OCI-M1 (cell line): ENCODE results near the gene SARS1.
A peak's percentile ranks its signal among the peaks of the same experiment; 100 is the strongest.
"Not testable (repeated sequence)": the region's sequence is repeated elsewhere in the genome, so short reads cannot be mapped to it uniquely, and the experiment has no call there.

ENCODE experiments used
- DNase-seq: peaks from one replicate; lab custom pipeline; 2025; lab: John Stamatoyannopoulos, UW

The SARS1 gene, protein sequence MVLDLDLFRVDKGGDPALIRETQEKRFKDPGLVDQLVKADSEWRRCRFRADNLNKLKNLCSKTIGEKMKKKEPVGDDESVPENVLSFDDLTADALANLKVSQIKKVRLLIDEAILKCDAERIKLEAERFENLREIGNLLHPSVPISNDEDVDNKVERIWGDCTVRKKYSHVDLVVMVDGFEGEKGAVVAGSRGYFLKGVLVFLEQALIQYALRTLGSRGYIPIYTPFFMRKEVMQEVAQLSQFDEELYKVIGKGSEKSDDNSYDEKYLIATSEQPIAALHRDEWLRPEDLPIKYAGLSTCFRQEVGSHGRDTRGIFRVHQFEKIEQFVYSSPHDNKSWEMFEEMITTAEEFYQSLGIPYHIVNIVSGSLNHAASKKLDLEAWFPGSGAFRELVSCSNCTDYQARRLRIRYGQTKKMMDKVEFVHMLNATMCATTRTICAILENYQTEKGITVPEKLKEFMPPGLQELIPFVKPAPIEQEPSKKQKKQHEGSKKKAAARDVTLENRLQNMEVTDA

DNA sequence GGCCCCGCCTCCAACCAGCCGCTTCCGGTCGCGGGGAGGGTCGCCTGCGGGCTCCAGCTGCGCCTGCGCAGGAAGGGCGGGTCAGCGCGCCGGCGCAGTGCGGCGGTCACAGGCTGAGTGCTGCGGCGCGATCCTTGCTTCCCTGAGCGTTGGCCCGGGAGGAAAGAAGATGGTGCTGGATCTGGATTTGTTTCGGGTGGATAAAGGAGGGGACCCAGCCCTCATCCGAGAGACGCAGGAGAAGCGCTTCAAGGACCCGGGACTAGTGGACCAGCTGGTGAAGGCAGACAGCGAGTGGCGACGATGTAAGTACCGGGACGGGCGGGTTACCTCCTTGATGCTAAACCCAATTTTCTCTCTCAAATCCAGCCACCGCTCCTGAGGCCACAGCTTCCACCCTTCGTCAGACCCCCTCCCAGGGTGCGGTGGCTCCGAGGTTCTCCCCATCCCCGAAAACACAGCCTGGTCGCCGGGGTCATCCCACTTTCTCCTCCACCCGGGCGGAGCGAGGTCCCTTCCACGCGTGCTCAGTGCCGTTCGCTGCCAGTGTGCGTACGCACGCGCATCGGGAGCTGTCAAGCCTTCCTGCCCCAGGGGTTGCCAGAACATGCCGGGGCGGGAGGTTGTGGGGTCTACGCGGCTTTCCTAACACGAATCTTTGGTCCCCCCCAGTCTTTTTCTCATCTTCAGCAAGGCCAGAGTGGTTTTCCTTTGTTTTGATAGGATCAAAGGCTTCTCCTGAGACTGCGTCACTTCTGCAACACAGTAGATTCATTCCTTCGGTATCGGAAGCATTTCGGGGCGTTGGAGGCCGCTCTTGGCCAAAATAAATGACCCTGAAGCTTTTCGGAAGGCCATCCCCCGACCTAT is at the start of gene SARS1:
Gene SARS1 (plus strand): TSS at position 95 of the 870 bp plus-strand sequence. CDS start 75 bp downstream, at position 170.
- DNase-seq = peak; percentile 93

DNA sequence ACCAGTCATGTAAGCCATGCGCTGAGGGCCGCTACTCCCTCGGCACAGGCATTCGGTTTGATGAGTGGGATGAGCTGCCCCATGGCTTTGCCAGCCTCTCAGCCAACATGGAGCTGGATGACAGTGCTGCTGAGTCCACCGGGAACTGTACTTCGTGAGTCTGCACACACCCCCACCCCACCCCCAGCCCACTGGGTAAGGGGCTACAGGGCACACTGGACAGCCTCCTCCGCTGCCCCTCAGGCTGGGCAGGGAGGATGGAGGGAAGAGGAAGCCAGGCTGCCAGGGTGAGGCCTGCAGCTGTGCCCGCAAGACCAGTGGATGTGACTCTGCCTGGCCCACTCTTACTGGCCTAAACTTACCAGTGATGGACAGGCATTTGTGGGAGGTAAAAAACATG is 49.2 kb upstream of the SARS1 start:
- DNase-seq = no peak

DNA sequence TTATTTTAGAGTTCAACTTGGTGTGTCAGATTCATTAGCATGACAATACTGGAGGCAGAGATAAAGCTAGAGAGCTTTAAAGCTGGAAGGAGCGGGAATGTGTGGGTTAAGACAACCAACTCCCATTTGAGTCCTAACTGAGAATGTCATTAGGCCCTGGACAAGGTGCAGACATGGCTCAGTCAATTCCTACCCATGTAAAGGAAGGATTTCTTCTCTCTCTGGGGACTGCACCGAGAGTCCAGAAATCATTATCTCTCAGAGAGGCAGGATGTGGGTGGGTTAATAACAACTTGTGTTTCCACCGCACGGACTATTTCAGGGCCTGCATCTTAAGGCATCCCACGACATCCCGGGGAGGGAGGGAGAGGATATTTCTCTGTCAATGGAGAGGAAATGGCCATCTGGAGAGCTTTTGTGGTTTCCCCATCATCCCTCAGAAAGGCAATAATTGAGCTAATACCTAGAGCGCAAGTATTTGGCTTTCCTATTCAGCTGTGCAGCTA is 46.7 kb upstream of the SARS1 start:
- no peak for DNase-seq

DNA sequence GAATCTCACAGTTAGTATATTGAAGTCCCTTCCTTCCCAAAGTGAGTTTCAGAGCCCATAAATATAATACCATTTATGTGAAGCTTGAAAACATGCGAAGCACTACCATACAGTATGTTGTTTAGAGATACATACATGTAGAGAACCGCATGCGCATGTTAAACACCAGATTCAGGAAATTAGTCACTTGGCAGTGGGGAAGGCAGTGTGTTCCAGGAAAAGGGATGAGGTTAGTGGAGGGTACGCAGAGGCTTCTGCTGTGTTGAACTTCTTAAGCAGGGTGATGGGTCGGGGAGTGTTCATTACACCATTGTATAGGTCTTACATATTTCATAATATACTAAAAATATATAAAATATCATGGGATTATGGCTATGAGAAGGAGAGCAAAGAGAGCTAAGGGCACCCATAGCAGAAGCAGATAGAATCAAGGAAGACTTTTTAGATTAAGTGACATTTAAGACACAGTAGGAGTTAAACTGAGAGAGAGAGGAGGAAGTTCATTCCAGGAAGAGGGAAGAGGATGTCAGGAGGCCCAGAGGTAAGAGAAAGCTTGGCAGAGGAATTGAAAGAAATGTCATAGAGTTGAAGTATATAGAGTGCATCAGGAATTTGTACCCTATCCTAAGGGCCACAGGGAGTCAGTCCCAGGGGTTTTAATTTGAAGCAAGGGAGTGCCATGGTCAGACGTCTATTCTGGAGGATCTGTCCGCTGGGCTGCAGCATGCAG is 43.5 kb upstream of the SARS1 start:
- no peak for DNase-seq

DNA sequence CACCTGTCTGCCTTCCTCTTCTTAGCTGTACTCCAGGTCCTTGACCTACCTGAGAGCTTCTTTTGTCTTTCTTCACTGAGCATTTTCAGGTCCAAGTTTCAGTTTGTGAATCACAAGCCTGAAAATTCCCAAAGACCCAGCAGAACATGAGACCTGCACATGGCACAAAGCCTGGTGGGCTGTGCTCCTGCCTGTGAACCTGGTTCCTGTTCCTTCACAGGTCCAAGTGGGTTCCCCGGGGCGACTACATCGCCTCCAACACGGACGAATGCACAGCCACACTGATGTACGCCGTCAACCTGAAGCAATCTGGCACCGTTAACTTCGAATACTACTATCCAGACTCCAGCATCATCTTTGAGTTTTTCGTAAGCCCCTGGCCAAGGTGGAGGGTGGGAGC is 42.1 kb upstream of the SARS1 start:
- DNase-seq = no peak

DNA sequence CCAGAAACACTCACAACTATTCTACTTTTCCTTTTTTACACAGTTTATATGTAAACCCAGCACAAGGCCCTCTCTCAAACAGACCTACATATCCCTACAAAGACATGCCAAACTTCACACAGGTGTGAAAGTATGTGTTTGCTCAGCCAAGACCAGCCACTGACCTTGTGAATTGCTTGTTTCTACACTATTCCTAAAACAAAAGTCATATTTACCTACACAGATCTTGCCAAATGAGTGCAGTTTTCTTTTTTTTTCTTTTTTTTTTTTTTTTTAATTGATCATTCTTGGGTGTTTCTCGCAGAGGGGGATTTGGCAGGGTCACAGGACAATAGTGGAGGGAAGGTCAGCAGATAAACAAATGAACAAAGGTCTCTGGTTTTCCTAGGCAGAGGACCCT is 37.4 kb upstream of the SARS1 start:
- DNase-seq = not testable (repeated sequence)

DNA sequence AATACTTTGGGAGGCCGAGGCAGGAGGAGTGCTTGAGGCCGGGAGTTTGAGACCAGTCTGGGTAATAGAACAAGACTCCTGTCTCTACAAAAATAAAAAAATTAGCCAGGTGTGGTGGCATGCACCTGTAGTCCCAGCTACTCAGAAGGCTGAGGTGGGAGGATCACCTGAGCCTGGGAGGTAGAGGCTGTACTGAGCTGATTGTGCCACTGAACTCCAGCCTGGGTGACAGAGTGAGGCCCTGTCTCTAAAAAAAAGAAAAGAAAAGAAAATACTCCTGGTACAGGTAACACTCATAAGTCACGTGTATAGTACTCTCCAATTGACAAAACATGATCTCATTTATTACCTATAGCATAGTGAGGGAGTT is 33.0 kb upstream of the SARS1 start:
- DNase-seq = not testable (repeated sequence)

DNA sequence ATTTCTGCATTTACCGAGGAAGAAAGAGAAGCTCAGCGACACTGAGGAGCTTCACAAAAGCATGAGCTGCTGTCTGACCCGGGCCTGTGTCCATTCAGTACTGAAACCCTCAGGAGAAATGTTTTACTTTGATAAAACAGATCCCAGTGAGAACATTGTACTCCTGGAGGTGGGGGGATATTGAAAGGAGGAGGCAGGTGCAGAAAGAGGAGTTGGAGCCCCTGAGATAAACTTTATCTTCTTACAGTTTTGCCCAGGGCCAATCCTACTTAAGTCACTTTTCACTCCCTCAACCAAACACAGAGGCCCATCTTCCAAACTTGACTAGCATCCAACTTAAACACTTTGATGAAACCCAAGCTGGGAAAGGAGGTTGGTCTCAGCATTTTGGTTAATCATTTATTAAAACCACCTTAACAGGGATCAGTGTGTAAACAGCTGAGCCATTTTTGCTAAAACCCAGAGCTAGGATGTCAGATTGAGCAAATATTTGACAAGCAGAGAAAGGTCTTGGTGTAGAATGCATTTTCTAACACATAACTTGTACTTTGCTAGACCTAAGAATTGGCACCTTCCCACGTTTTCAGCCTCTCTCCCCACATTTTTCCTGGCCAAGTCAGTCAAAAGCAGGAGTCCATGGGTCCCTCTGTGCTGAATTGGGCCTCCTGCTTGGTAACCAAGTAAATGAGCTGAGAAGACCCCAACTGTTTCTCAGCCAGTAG is 32.5 kb upstream of the SARS1 start:
- peak; percentile 56 for DNase-seq

DNA sequence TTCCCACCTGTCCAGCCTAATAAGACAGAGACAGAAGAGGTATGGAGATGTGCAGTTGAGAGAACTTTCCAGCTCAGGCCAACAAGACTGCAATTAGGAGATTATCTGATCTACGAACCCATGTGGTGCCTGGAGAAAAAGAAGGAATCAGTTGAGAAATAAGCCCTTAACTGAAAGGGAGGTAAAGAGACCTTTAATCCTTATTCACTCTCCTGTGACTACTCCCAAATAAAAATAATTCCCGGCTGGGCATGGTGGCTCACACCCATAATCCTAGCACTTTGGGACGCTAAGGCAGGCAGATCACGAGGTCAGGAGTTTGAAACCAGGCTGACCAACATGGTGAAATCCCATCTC is 31.9 kb upstream of the SARS1 start:
- no peak for DNase-seq

DNA sequence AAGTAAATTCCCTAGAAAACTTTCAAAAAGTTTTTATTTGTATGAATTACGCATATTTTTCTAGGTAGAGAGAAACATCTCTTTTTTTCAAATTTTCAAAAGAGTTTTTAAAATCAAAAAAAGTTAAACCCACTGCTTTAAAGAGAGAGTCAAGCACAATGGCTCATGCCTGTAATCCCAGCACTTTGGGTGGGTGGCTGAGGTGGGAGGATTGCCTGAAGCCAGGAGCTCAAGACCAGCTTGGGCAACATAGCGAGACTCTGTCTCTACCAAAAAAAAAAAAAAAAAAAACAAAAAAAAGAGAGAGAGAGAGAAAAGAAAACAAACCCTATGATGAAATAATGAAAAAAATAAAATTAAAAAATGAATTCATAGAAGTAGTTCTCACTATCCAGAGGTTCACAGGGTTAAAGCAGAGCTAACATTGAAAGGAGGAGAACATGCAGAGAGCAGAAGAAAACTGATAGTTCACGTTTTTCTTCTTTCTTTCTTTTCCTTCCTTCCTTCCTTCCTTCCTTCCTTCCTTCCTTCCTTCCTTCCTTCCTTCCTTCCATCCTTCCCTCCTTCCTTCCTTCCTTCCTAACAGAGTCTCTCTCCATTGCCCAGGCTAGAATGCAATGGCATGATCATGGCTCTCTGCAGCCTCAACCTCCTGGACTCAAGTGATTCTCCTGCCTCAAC is 30.5 kb upstream of the SARS1 start:
- no peak for DNase-seq

DNA sequence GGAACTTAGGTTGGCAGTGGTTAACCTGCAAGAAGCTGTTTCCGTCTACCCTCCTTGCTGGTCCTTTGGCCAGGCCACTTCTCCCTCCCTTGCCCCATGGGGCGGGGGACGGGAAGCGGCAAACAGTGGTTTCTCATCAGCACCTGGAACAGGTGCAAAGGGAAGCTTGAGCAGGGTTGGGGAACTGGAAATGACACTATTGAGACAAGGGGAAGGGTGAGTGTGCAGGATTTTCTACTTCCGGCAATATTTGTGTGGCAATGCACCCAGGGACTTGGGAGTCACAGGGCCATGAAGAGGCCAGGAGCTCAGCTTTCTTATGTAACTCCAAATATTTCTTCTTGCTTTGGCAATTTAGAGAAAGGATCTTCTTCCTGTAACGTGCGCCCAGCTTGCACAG is 29.0 kb upstream of the SARS1 start:
- DNase-seq = no peak

DNA sequence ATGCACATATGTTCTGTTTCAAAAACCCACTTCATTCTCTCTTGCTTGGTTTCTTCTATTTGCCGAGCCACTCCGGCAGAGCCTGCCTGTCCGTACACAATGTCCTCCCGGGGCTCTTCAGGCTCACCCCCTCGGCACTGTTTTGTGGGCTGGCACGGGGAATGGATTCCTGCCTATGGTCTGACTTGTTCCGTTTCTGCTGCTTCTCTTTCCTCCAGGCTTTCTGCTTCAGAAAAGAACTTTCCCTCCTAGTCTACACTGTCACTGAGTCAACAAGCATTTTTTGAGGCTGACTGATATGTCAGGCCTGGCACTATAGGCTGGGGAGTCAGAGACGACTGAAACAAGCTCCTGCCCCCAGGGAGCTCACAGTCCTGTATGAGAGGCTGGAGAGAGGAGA is 28.4 kb upstream of the SARS1 start:
- no peak for DNase-seq

DNA sequence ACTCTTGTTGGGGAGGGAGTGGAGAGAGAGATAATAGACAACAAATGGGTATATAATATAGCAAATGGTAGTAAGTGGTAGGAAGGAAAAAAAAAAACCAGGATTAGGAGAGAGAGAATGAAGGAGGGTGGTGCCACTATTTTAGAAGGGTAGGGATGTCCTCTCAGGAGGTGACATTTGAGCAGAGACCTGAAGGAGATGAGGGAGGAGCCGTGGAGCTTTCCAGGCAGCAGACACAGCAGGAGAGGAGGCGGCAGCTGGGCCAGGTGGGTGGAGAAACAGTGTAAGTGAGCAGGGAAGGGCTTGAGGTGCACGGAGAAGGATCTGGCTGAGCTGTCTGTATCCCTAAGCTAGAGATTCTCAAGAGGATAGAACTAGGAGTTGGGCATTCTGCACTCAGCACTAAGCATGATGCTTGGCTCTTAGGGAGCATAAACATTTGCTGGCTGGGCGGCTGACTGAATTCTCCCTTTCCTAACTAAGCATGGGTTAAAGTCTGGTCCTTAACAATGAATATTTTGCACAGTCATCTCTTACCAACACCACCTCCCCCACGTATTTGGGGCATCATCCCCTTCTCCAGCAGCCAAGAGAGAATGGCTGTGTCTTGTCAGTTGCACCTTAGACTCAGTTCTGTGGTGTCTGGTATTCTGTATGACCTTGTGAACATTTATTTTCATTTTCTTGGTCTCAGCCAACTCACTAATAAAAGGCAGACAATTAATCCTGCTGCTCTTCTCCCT is 27.6 kb upstream of the SARS1 start:
- DNase-seq = no peak

DNA sequence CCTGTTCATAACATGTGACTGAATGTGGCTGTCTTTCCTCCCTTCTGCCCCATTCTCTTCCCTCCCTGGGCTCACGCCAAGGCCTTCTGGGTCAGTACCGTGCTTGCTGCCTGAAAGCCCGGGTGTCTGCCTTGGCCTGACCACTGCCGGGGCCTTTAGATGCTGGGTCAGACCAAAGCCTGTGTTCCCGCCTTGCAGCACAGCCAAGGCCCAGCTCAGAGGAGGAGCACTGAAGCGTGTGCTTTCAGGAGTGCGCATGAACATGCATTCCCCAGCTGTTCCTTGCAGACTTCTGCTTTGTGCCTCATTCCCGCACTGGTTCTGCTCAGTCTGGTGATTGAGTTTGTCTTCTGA is 27.0 kb upstream of the SARS1 start:
- no peak for DNase-seq

DNA sequence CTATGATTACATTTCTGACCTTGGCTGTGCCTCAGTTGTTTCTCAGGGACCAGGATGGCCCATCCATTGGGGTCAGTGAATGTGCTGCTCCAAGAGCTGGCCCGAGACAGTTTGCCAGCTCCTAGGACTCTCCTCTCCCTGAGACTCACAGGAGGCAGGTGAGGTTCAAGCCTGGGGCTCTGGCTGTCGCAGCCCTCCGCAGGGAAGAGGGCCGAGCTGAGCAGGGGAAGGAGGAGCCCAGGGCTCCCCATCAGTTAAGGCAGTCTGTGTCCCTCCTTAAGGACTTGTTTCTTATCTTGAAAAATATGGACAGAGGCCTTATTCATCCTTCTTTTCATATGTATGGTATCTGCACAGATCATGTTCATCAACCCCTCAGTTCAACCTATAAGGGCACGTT is 26.6 kb upstream of the SARS1 start:
- no peak for DNase-seq

DNA sequence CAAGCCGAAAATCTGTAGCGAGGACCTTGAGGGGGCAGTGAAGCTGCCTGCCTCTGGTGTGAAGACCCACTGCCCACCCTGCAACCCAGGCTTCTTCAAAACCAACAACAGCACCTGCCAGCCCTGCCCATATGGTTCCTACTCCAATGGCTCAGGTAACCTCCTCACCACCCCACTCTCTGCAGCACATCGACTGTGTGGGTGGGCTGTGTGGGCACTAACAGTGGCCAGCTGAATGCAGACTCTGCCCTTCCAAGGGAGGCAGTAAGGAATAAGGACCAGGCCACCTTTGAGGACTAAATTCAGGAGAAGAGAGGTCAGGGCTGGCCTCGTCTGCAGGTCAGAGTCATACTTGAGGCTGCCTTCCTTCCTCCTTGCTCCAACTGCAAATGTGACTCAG is 25.5 kb upstream of the SARS1 start:
- no peak for DNase-seq

DNA sequence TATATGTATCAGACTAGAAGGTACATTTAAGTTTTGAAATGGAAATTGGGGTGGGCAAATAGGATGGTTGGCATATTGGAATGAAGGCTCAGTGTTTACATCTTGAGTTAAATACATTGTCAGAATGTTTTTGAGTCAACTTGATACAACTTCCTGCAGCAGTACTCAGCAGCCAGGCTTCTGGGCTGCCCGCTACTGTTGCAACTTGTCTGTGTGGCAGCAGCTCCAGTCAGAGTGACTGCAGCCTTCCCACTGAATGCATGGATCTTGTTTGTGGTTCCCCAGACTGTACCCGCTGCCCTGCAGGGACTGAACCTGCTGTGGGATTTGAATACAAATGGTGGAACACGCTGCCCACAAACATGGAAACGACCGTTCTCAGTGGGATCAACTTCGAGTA is 24.9 kb upstream of the SARS1 start:
- no peak for DNase-seq

DNA sequence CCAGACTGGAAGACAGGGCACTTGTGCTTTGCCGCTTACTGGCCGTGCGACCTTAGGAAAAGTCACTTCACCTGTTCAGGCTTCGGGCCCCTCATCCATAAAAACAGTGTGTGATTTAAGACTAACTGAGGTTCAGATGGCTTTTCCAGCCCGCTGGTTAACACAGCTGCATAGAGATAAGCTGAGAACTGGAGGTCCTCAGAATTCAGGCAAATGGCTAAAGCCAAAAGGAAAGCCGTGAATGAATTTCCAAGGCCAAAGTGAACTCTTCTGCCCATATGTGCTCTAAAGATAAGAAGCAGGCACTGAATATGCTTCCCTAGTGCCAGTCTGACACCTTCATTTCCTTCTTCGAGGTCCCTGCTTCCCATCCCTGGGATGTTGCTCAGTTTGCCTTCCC is 23.5 kb upstream of the SARS1 start:
- peak; percentile 31 for DNase-seq

DNA sequence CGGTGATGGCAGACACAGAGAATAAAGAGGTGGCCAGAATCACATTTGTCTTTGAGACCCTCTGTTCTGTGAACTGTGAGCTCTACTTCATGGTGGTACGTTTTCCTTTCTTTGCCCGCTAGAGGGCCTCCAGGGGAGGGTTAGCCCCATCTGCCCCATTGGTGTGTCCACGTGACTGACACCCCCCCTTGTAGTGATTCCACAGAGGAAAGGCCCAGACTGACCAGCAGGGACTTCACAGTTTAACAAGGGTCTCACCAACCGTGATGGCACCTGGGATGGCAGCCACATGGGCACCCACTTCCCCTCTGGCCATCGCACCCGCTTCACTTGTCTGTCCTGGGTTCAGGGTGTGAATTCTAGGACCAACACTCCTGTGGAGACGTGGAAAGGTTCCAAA is 22.3 kb upstream of the SARS1 start:
- no peak for DNase-seq

DNA sequence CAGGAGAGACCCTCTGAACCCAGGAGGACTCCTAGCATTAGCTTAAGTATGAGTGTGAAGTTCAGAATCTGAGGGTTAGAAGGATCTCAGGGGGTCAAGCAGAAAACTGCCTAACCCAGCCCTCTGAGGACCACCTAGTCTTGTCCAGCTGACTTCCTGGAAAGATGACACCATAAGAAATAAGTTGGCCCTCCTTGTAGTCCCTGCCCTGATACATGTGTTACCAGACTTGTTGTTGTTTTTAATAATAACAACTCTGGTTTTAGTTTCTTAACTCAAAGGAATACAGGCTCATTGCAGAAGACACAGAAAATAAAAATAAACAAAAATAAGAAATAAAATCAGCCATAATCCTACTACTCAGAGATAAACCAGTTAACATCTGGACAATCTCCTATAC is 21.8 kb upstream of the SARS1 start:
- no peak for DNase-seq
